Measurements from ENCODE around the gene STMN1.

- TF ChIP-seq CTCF (IDR thresholded peaks at IDR 0.05) (no peak), POLR2A (IDR thresholded peaks at IDR 0.05) (no peak)
Measured at GRCh38 chr1:25898223-25899015, 7.8 kb downstream of the STMN1 start.
